SK-N-DZ (cell line): ENCODE data around the gene CIART.
"Not testable (repeated sequence)": the region's sequence is repeated elsewhere in the genome, so short reads cannot be mapped to it uniquely, and the experiment has no call there.

Source experiments
- DNase-seq: peaks from one replicate; pipeline ENCODE4 v3.0.0-alpha.2; 2015; ENCODE audit warnings: low spot score
- small RNA-seq, 2 experiments: library from RNA; depleted of rRNA; stranded (forward); fragments of <200 nt; gene quantifications; one replicate each; pipeline ENCODE3, GENCODE V24; 2014

CIART gene

GRCh38 chr1:150309758-150310508 is 27.6 kb downstream of the CIART start:
- DNase-seq, result no peak

- DNase-seq, result no peak
Observed at GRCh38 chr1:150311762-150312161, 29.4 kb downstream of the CIART start.

- not testable (repeated sequence) for DNase-seq
Observed at GRCh38 chr1:150314691-150315090, 32.3 kb downstream of the CIART start.

GRCh38 chr1:150320667-150320978 is 38.3 kb downstream of the CIART start:
- DNase-seq, result no peak

- DNase-seq, result no peak
Observed at GRCh38 chr1:150321826-150322166, 39.4 kb downstream of the CIART start.

- no peak for DNase-seq
Observed at GRCh38 chr1:150322310-150322709, 40.0 kb downstream of the CIART start.

GRCh38 chr1:150332651-150333290 is 50.4 kb downstream of the CIART start:
- no peak for DNase-seq

Small RNA genes within 50 kb of the gene (small RNA-seq; reads per million reads assigned to genes)
- gene RNU2-17P, result 2.5 to 6.3 reads per million in 2 experiments
